Measurements from ENCODE around the gene SLC37A1.
"Not testable (repeated sequence)": the region's sequence is repeated elsewhere in the genome, so short reads cannot be mapped to it uniquely, and the experiment has no call there.

SLC37A1 gene

DNA sequence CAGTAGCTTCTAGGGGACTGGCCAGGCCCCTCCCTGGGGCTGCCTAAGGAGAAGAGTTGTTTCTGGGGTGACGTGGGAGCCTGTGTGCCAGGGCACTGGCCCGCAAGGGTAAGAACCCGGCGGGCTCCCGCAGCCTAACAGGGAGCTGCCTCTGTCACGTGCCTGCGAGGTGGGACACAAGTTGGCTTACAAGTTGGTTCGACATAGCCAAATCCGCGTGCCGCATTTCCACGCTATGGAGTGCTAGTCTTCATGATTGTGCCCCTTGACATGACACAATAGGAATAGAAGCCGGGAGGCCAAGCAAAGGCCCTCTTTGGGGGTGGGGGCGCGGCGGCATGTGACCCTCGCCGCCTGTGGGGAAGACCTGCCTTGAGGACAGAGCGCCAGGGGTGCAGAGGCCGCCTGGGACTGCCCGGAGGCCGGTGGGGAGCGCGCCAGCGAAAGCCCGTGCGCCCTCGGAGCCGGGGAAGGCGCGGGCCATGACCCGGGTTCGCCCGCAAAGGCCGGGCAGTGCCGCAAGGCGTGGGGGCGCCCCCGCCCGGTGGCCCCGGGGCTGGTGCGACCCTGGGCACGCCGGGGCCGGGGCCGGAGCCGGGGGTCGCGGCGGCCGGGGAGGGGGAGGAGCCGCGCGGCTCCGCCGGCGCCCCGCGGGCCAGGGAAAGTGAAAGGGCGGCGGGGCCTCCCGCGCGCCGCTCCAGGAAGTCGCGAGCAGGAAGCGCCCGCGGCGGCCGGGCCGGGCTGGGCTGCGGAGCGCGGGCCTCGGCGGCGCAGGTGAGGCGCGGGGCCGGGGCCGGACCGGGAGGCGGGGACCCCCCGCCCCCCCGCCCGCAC, at the start of gene SLC37A1:
Gene SLC37A1 (plus strand): TSS at position 702 of the 834 bp plus-strand sequence. CDS start 4,603 bp downstream, outside the sequence.
- peak; percentile 63 for DNase-seq

DNA sequence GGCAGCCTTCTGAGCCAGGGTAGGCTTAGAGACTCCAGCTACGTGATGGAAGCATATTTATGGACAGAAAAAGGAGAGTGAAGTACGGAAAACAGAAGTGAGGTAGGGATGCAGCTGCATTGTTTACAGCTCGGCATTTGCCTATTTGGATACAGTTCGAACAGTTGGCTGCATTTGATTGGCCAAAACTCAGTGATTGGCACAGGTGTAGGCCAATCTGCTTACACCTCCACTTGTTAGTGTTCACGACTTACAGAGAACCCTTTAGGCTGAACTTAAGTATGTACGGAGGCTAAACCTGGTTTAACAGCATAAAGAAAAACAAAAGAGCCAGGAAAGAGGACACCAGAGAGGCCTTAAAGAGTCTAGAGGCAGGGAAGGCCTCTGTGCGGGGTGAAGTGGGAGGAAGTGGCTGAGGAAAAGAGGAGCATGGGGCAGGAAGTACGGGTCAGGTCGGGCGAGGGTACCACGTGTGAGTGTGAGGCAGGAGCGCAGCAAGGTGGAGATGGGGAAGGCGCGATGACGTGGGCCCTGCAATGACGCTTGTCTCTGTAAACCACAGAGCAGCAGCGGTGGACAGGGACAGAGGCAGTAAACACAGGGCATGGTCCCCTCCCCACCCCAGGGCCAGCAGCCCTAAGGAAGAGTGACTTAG, 49.7 kb upstream of the SLC37A1 start:
- peak; percentile 58 for DNase-seq

DNA sequence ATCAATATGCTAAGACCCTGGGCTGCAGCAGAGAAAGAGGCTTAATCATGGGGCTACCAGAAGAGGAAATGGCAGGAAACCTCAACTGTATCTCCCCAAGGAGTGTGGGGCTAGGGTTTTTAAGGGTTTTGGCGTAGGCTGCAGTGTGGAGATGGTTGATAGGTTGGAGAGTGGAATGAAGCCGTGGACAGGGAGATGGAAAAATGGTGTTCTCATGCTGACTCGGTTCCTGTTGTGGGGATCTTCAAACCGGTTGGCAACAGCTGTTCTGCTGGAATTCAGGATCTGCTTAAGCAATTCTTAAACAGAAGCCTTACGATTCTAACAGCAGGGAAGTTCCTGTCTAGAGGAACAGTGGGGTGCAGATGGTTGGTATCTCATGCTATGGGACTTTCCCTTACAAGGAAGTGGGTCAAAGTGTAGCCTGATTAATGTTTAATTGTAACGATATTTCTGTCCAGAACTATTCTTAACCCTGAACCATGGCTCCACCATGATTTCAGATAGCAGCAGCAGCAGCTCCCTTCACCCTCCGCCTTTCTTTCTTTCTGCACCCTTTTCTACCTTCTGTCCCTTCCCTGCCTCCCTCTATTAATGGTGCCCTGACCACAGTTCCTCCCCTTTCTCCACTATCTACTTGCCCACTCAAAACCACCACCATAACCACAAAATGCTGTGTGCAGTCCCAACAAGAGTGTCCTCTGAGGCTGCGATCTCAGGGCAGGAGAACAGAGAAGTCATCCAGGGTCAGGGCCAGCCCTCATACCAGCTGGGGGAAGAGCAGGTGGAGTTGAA, 48.4 kb upstream of the SLC37A1 start:
- DNase-seq, result peak; percentile 97

DNA sequence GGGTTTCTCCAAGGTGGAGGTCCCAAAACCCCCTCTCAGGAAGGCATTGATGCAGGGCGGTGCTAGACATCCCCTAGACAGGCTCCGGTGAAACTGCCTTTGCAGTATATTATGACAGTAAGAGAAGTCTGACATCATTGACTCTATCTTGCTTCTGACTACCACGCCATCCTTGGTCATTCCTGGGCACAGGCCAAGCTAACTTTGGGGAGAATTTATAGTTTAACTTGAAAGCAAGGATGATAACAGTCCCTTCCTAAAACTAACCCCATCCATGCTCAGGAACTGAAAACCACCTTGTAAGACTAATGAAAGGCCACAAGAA, 47.9 kb upstream of the SLC37A1 start:
- DNase-seq, result no peak

DNA sequence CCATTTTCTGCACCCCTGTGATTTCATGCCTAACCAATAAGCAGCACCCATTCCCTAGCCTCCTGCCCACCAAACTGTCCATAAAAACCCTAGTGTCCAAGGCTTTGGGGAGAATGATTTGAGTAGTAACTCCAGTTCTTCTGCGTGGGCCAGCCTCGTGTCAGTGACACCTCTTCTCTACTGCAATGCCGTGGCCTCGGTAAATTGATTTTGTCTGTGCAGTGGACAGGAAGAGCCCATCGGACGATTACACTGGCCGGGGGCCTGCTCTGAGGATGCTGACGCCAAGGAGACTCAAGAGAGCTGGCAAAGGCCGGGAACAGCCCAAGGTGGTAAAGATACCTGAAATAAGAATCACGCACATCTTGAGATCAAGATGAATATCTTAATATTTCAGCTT, 47.0 kb upstream of the SLC37A1 start:
- DNase-seq, result no peak

DNA sequence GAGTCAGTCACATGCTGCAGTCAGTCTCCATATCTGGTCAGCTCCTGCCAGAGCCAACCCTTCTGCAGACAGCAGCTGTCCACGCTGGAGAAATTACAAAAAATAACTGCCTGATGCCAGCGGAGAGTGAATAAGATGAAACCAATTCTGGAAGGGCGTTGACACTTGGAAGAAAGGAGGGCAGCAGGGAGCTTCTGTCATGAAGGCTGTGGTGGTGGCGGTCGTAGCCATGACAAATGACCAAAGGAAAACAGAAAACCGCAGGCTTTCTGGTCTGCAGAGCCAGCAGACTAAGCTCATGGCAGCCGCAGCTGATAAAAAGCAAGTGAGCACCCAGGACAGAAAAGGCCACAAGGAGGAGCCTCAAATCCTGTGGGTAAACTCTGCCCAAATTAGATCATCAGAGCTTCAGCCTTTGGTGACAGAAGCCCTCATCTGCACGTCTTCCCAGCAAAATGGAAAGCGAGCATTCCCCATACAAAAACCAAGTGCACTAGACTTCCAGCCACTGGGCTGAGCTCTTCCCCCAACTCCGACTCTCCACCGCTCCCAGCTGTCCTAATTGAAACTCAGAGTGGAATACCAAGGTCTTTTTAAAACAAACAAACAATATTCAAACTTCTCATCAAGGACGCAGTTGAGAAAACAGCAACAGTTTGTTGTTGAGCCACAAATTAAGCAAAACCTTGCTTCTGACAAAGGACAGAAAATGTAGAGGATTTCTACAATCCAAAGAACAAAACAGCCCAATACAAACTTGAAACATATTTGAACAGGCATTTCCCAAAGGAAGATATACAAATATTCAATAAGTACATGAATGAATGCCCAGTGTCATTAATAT, 46.3 kb upstream of the SLC37A1 start:
- DNase-seq, result peak; percentile 99

DNA sequence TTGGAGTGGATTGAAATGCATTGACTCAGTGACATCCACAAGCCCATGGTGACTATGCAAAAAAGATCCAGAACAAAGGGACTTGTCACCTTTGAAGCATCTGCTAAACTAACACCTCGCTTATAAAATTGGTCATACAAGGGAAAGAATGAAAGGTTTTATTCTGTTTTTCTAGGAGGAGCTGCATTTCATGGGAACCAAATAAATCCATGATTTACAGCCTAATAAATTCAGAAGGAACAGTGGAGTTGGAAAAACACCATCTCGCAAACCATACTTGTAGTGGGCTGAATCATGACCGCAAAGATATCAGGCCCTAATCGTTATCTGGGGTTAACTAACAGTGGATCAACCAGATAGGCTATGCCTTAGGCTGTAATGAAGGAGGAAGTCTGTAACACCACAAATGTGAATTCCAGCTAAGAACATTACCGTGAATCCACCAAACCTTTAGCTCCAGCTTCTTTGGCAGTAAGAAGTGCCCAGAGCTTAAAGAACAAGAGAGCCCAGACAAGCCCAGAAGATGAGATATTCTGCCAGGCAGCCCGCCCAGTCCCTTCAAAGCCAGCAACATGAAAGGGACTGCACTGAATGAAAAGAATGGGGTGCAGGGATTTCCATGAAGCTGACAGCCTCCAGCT, 45.0 kb upstream of the SLC37A1 start:
- peak; percentile 82 for DNase-seq

DNA sequence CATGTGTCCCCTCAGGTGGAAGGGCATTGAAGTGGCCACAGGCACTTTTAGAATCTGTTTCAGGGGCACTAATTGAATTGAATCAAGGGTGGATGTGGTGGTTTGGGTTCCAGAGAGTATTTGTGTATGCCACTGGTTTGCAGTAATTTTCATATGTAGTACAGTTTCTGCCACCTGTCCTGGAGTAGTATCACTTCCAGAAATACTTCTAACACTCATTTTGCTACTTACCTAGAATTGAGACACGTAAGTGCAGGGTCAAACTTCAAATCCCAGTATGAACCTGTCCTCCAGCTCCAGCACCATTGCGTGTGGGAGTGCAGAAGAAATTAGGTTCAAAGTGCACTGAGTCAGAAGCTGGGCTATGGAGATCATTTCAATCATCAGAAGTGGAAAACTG, 44.4 kb upstream of the SLC37A1 start:
- no peak for DNase-seq

DNA sequence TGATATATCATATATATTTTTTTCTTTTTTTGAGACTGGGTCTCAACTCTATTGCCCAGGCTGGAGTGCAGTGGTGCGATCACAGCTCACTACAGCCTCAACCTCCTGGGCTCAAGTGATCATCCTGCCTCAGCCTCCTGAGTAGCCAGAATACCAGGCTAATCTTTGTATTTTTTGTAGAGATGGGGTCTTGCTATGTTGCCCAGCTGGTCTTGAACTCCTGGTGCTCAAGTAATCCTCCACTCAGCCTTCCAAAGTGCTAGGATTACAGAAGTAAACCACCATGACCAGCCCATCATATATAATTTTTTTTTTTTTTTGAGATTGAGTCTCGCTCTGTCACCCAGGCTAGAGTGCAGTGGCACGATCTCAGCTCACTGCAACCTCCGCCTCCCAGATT, 43.9 kb upstream of the SLC37A1 start:
- not testable (repeated sequence) for DNase-seq

DNA sequence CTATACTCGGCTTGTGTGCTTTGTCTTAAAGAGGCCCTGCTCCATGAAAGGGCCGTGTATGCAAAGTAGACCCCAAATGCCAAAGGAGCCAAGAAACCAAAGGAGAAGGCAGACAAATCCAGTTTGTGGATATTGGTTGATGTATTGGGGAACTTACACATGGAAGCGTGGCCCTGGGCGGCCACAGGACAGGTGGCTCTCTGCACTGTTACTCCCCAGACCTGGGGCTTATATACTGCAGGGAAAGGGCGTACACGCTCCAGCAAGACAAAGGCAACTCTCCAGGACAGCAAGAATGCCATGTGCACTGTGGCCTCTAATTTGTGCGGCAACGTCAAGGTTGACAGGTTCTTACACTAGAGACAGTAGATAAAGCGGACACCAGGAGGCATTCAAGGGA, 42.4 kb upstream of the SLC37A1 start:
- no peak for DNase-seq

DNA sequence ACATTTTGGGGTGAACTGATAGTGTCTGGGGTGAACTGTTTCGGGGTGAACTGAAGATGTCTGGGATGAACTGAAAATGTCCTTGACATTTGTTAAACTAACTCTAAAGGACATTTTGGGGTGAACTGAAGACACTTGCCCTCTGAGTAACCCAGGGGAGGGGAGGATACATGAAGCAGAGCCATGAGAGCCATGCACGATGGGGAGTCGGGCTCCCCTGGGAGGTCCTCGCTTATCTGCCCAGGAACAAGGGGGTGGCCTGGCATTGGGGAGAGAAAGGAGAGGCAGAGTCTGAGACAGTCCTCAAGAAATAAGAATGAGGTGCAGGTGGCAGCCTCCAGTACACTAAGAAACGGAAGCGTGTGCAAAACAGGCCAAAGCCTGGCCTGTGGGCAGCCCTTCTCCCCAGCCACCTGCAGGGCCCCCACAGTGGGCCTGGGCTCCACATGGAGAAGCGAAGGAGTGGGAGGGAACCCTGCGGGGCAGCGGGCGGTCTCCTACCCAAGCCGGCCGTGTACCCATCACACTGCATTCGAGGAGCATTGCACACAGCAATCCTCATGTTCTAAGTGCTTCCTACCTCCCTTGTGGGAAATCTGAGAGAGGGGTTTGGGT, 41.8 kb upstream of the SLC37A1 start:
- DNase-seq, result no peak

DNA sequence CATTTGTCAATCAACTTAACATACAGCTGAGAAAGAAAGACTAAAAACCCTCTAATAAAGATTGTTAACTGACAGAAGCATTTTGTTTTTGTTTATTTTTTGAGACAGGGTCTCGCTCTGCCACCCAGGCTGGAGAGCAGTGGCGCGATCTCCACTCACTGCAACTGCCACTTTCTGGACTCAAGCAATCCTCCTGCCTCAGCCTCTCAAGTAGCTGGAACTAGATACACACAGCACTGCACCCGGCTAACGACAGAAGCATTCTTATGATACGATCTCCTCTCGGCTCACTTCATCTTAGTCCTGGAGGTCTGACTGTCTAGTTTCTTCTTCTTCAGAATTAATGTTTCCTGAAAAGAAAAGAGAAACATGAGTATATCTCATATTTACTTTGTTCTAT, 41.1 kb upstream of the SLC37A1 start:
- DNase-seq, result peak; percentile 29

DNA sequence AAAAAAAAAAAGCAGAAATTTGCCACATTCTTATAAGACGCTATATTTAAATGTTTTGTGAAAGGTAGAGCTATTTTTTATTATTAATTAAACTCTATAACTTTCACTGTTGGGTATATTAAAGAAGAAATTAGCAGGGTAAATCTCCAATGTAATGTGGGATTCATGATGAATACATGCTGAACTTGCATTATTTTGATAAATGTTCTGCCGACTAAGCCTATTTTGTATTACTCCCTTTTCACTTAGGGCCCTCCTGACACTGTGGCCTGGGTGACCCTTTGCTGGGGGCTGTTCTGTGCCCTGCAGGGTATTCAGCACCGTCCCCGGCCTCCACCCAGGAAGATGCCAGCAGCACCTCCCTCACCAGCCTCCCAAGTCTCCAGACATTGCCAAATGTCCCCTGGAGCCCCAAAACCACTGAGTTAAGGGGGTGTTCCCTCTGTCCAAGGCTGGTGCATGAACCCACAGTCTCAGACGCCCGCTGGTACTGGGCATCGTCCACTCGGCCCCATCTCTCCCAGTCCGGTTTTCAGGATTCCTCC, 40.1 kb upstream of the SLC37A1 start:
- no peak for DNase-seq

DNA sequence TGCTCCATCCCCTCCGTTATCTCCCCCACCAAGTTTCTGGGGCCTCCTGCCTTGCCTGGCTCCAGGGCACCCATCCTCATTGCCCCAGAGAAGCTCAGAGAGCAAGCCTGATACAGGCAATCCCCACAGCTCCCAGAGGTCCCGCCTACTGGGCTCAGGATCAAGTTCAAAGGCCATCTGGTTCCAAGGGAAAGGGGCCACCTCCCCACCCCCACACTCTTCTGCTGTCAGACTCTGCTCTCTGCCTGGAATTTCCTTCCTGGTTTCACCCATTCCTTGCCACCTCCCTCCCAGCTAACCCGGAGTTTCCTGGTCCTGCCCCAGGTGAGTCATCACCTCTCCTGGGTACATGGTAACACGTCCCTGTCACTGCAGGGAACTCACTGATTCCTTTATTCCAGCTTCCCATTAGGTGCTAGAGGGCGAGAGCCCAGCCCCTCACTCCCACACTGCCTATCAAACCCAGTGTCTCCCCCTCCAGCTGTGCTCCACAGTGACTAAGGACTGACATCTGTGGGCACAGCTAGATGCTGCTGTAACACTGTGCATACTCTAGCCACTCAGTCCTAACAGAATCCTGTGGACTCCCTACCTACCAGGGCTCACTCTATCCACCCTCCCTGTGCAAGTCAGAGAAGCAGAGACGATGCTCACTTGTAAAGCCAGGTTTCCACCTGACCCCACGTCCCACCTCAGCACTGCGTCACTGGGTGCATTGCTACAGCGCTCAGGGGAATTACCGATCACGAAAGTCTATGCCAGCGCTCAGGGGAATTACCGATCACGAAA, 39.4 kb upstream of the SLC37A1 start:
- DNase-seq, result peak; percentile 32

DNA sequence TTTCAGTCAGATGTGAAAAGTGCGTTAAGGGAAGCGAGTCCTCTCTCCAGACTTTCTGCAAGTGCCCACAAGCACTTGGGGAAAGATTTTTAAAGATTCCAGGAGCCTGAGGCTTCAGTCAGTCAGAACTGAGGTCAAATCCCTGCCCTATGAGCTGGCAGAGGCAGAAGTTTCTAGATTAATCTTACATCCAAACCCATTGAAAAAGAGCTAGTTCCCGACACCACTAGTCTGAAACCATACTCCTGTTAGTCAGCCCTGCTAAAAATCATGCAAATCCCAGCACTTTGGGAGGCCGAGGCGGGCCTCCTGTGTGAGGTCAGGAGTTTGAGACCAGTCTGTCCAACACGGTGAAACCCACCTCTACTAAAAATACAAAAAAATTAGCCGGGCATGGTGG, 38.6 kb upstream of the SLC37A1 start:
- no peak for DNase-seq

DNA sequence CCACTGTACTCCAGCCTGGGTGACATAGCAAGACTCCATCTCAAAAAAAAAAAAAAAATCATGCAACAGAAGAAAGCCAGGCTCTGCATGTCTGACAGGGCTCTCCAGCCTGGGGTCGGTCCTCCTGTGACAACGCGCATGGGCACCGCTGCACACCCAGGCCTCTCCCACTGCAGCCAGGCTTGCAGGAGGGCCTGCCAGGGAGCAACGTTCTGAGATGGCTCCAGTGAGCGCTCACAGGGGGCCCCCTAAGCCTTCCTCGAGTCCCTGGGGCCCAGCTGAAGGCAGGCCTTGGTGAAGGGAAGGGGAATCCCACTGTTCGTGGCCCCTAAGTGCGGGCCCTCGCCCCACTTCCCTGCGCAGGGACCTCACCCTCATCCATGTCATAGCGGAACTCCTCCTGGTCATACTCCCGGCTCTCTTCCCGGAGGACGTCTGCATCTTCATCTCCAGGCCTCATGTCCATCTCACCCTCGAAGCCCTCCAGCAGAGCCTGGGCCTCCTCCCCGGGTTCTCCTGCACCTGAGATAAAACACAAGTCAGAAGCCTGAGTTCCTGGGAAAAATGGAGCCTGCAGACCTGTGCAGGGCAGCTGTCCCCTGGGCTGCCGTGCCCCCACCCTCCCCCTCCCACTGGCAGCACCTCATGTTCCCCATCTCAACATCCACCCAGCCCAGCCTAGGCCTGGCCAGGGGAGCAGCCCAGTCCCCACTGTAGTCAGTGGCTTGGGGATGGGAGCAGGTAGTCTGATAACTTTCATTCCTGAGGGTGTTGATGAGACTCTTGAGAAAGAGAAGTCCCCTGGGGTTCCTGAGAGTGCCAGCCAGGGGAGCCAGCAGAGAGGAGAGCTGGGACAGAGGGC, 37.9 kb upstream of the SLC37A1 start:
- DNase-seq, result no peak

DNA sequence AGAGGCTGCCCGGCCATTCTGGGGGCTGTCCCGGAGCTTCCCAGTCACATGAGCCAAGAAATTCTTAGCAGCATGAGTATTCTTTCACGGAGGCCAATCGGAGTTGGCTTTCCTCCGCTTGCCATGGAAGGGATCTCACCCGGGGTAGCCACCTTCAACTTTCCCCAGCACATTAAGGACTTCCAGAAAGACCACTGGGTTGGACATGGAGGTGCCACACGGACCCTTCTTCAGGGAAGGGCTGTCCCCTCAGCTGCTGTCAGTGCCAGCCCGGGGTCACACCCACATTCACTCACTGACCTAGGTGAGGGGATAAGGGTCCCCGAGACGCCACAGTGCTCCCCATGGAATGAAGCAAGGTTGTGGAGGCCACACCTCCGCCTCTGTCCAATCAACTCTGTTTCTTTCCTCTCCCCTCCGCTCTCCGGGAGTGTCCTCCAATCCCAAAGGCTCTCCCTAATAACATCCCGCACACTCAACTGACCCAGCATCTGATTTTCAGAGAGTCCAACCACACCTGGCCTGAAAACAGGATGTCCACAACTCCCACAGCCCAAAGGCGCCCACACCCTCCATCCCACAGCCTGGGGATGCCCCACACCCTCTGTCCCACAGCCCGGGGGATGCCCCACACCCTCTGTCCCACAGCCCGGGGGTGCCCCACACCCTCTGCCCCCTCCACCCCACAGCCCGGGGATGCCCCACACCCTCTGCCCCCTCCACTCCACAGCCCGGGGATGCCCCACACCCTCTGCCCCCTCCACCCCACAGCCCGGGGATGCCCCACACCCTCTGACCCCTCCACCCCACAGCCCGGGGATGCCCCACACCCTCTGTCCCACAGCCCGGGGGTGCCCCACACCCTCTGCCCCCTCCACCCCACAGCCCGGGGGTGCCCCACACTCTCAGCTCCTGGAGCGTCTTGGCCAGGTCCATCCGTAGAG, 37.0 kb upstream of the SLC37A1 start:
- DNase-seq, result no peak

DNA sequence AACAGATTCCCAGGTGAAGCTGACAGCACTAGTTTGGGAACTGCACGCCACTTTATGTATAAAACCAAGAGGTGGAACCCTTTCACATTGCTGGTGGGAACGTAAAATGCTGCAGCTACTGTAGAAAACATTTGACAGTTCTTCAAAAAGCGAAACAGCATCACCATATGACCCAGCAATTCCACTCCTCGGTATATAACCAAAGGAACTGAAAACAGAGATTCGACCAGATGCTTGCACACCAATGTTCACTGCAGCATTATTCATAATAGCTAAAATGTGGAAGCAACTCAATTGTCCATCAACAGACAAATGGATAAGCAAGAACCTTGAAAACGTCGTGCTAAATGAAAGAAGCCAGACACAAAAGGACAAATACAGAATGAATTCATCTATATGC, 35.1 kb upstream of the SLC37A1 start:
- no peak for DNase-seq

DNA sequence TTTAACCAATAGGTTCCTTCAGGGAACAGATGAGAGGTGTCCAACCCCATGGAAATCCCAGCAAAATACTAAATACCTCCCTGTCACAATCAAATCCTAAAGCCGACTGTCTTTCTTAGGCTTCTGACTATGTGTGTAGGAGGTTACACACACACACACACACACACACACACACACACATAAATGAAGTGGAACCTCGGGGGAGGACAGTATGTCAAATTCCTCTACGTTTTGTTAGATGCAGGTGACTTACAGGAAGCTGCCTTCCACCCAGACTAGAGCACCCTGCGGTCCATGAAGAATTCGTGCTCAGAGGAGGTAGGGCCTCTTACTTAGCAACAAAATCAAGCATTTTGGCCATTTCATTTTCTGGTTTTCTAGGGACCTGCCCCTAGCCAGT, 34.1 kb upstream of the SLC37A1 start:
- DNase-seq, result no peak

Measured in OCI-M1 (cell line).